Left lung (tissue), 10 donors: ENCODE measurements around the gene MED12L. TPM values are rescaled to one million over a fixed set of nuclear protein-coding genes. Genes with fewer than 3 reads are reported as not detected.
"Not testable (repeated sequence)": the region's sequence is repeated elsewhere in the genome, so short reads cannot be mapped to it uniquely, and the experiment has no call there.

Experiments used
- ATAC-seq: fragments of 200-7000 bp; cut with Tn5 transposase; one replicate; pipeline ENCODE4 v1.9.1; 2020; ENCODE audit warnings: moderate library complexity
- DNase-seq, 4 donors: peaks; one replicate each; pipeline ENCODE4 v3.0.0-alpha.2; 2013 to 2020
- H3K27ac ChIP-seq, 2 donors: fragments of 200-600 bp; sonication (generic) in 1 of 2; one replicate each; pipeline versions ENCODE4 v1.5.0 to v1.8.0; 2020 to 2021
- H3K27me3 ChIP-seq, 2 donors: fragments of 200-600 bp; sonication (generic) in 1 of 2; one replicate each; pipeline versions ENCODE4 v1.5.0 to v1.8.0; 2020 to 2021
- H3K36me3 ChIP-seq, 2 donors: fragments of 200-600 bp; sonication (generic) in 1 of 2; one replicate each; pipeline versions ENCODE4 v1.5.0 to v1.8.0; 2020 to 2021
- H3K4me1 ChIP-seq, 2 donors: fragments of 200-600 bp; one replicate each; pipeline ENCODE4 v1.8.0; 2021
- H3K4me3 ChIP-seq, 2 donors: fragments of 200-600 bp; sonication (generic) in 1 of 2; one replicate each; pipeline versions ENCODE4 v1.5.0 to v1.8.0; 2020 to 2021; ENCODE audit warnings: mild to moderate bottlenecking in 1 of 2
- H3K9me3 ChIP-seq, 2 donors: fragments of 200-600 bp; sonication (generic) in 1 of 2; one replicate each; pipeline versions ENCODE4 v1.5.0 to v1.8.0; 2020 to 2021
- CTCF ChIP-seq, 2 donors: fragments of 200-600 bp; sonication (generic) in 1 of 2; IDR thresholded peaks; one replicate each; pipeline versions ENCODE4 v1.5.0 to v1.8.0; 2021; ENCODE audit warnings: antibody characterized with exemption in 2 of 2
- intact Hi-C, 2 donors: fragments of 100-400 bp; cut with DNase I; formaldehyde crosslinking; loops; one replicate each; pipeline versions ENCODE4 v1.11.2 to v1.14.2; 2022
- polyA plus RNA-seq, 6 donors: library from polyadenylated mRNA; unstranded; fragments of 120-200 nt; gene quantifications; one replicate each; pipeline ENCODE4 v1.2.1, GENCODE V29; 2013; ENCODE audit not compliant: insufficient read length in 6 of 6
- total RNA-seq, 2 donors: library from RNA; stranded (reverse); fragmentation: NEBNext Ultra II Directional; extraction: Animal tissue kit (Norgen Biotek cat#: 25700); gene quantifications; one replicate each; pipeline ENCODE4 v1.2.1, GENCODE V29; 2021
- donor health status: DM: no; HTN: yes; CAD: no.
- donor health status: DM: no; HTN: no; CAD: no.

Gene MED12L
- total and polyA plus RNA-seq, 8 donors: 0.66 to 1.0 (median 0.77) TPM

GRCh38 chr3:151234825-151235224 lies 149.4 kb downstream of the MED12L start:
- no peaks in the 10 kb centered on the region for H3K9me3 ChIP-seq
- H3K36me3 ChIP-seq: no peaks in the 10 kb centered on the region
- no peak for DNase-seq
- H3K4me1 ChIP-seq: peaks cover 0 to 13% of the 10 kb centered on the region in 2 donors
- no peaks in the 10 kb centered on the region for H3K27me3 ChIP-seq
- intact Hi-C loops: no loop called here
- TF ChIP-seq CTCF (IDR thresholded peaks at IDR 0.05): no peak
- no peak overlapping the region for H3K27ac ChIP-seq
- no peak overlapping the region for H3K4me3 ChIP-seq
- no peak for ATAC-seq

- Histone ChIP-seq H3K9me3 (no peaks in the 10 kb centered on the region), H3K4me1 (no peaks in the 10 kb centered on the region), H3K27me3 (no peaks in the 10 kb centered on the region), H3K27ac (no peak overlapping the region), H3K4me3 (no peak overlapping the region), H3K36me3 (no peaks in the 10 kb centered on the region)
- no peak for TF ChIP-seq CTCF (IDR thresholded peaks at IDR 0.05)
- intact Hi-C loops: no loop called here
- ATAC-seq (no peak), DNase-seq (no peak)
Measured at GRCh38 chr3:151236316-151236715, 150.9 kb downstream of the MED12L start.

- Histone ChIP-seq H3K4me3 (no peak overlapping the region), H3K27ac (no peak overlapping the region), H3K4me1 (no peaks in the 10 kb centered on the region), H3K9me3 (no peaks in the 10 kb centered on the region), H3K27me3 (no peaks in the 10 kb centered on the region), H3K36me3 (no peaks in the 10 kb centered on the region)
- intact Hi-C loops: no loop called here
- no peak for TF ChIP-seq CTCF (IDR thresholded peaks at IDR 0.05)
- ATAC-seq (no peak), DNase-seq (no peak)
Measured at GRCh38 chr3:151236736-151237135, 151.3 kb downstream of the MED12L start.

- DNase-seq: peak in 1 of 4 donors; percentile 47
- H3K4me3 ChIP-seq, H3K27me3 ChIP-seq, H3K36me3 ChIP-seq, H3K27ac ChIP-seq, ATAC-seq, H3K9me3 ChIP-seq, H3K4me1 ChIP-seq, intact Hi-C loops: not testable (repeated sequence)
Measured at GRCh38 chr3:151242006-151242405, 156.5 kb downstream of the MED12L start.

GRCh38 chr3:151248772-151249337 lies 163.4 kb downstream of the MED12L start:
- intact Hi-C loops: no loop called here
- TF ChIP-seq CTCF (IDR thresholded peaks at IDR 0.05): no peak
- no peaks in the 10 kb centered on the region for H3K36me3 ChIP-seq
- no peak overlapping the region for H3K27ac ChIP-seq
- no peak overlapping the region for H3K4me3 ChIP-seq
- no peaks in the 10 kb centered on the region for H3K4me1 ChIP-seq
- no peak for DNase-seq
- no peaks in the 10 kb centered on the region for H3K27me3 ChIP-seq
- no peaks in the 10 kb centered on the region for H3K9me3 ChIP-seq
- ATAC-seq: peak; percentile 65

GRCh38 chr3:151256749-151257148 lies 171.3 kb downstream of the MED12L start:
- no peaks in the 10 kb centered on the region for H3K9me3 ChIP-seq
- H3K4me1 ChIP-seq: no peaks in the 10 kb centered on the region
- H3K4me3 ChIP-seq: no peak overlapping the region
- peaks cover 0 to 8% of the 10 kb centered on the region in 2 donors for H3K27me3 ChIP-seq
- no peak for DNase-seq
- intact Hi-C loops: no loop called here
- no peak overlapping the region for H3K27ac ChIP-seq
- no peak for ATAC-seq
- H3K36me3 ChIP-seq: no peaks in the 10 kb centered on the region
- no peak for TF ChIP-seq CTCF (IDR thresholded peaks at IDR 0.05)
